H1 (cell line): ENCODE results near the gene SERPING1. TPM values are rescaled to one million over a fixed set of nuclear protein-coding genes. Genes with fewer than 3 reads are reported as not detected.

Experiments
- E2F6 ChIP-seq: IDR thresholded peaks from 2 replicates; pipeline ENCODE4 v1.6.1; 2012; ENCODE audit warnings: inconsistent platforms
- EP300 ChIP-seq, 2 experiments: IDR thresholded peaks; 1 replicate in 1 of 2; 2 replicates in 1 of 2; pipeline ENCODE4 v1.6.1; 2011 to 2012; ENCODE audit warnings: low read depth in 2 of 2, low read length in 2 of 2, mild to moderate bottlenecking in 2 of 2, borderline replicate concordance in 1 of 2, inconsistent platforms in 1 of 2, moderate library complexity in 1 of 2
- FOSL1 ChIP-seq: IDR thresholded peaks from 2 replicates; pipeline ENCODE4 v1.6.1; 2011; ENCODE audit warnings: mild to moderate bottlenecking, low read depth, low read length, moderate library complexity; ENCODE audit not compliant: insufficient read depth
- GABPA ChIP-seq: IDR thresholded peaks from 2 replicates; pipeline ENCODE4 v1.6.1; 2011; ENCODE audit warnings: mild to moderate bottlenecking, low read length, moderate library complexity, borderline replicate concordance; ENCODE audit not compliant: insufficient read depth
- KDM1A ChIP-seq: fragments of 200-600, 300-600 bp; sonication (generic); IDR thresholded peaks from 2 replicates; pipeline ENCODE4 v1.7.1; 2016; ENCODE audit warnings: mild to moderate bottlenecking, low read length, borderline replicate concordance
- RAD21 ChIP-seq, 2 experiments: IDR thresholded peaks in 1 of 2; conservative IDR thresholded peaks in 1 of 2; 2 replicates each; pipeline ENCODE4 v1.6.1; 2011; ENCODE audit warnings: low read depth in 2 of 2, low read length in 2 of 2, improper control_type of control experiment in 1 of 2, inconsistent platforms in 1 of 2, mild to moderate bottlenecking in 1 of 2, moderate library complexity in 1 of 2
- YY1 ChIP-seq: IDR thresholded peaks from 2 replicates; pipeline ENCODE4 v1.6.1; 2011; ENCODE audit warnings: low read depth, mild to moderate bottlenecking, low read length
- polyA plus RNA-seq, 7 experiments: library from polyadenylated mRNA; depleted of rRNA in 3 of 7; stranded (reverse) in 5 of 7; unstranded in 2 of 7; fragments of >200 nt in 5 of 7; fragments of 200-250 nt in 2 of 7; gene quantifications; 1 replicate in 5 of 7; 2 replicates in 1 of 7; 4 replicates in 1 of 7; pipeline versions ENCODE4 v1.2.1 to v1.2.3, GENCODE V29; 2011 to 2013; ENCODE audit warnings: missing spikeins in 2 of 7, mixed read lengths in 2 of 7
- total RNA-seq: library from RNA; stranded (reverse); fragmentation: NEBNext Ultra II Directional; extraction: Animal tissue kit (Norgen Biotek cat#: 25700); gene quantifications from 2 replicates; pipeline ENCODE4 v1.2.1, GENCODE V29; 2021

The SERPING1 gene
- total and polyA plus RNA-seq, 2 of the 8 experiments (the other 6 are each of a cell fraction or from before 2014, with no cell fraction given) = 50.9 to 54.8 TPM

GRCh38 chr11:57584341-57584740 is 13.1 kb upstream of the SERPING1 start (continued):
- TF ChIP-seq E2F6 (no peak), KDM1A (no peak), FOSL1 (no peak), GABPA (no peak), RAD21 (IDR thresholded peaks at IDR 0.05 in 1 of 2, conservative IDR thresholded peaks at IDR 0.05 in 1 of 2; ENCODE audit: low read depth in 2 of 2, low read length in 2 of 2) (no peak), EP300 (IDR thresholded peaks at IDR 0.05; ENCODE audit: borderline replicate concordance in 1 of 2, low read depth in 2 of 2, low read length in 2 of 2) (no peak), YY1 (no peak)
- TF ChIP-seq, all 59 proteins: peak for 0
